Measurements from ENCODE around the gene ATG13. TPM values are rescaled to one million over a fixed set of nuclear protein-coding genes. Genes with fewer than 3 reads are reported as not detected.
A peak's percentile ranks its signal among the peaks of the same experiment; 100 is the strongest.

Gene ATG13
- total RNA-seq, 1 experiment from 2014 or later = 69.2 TPM

DNA sequence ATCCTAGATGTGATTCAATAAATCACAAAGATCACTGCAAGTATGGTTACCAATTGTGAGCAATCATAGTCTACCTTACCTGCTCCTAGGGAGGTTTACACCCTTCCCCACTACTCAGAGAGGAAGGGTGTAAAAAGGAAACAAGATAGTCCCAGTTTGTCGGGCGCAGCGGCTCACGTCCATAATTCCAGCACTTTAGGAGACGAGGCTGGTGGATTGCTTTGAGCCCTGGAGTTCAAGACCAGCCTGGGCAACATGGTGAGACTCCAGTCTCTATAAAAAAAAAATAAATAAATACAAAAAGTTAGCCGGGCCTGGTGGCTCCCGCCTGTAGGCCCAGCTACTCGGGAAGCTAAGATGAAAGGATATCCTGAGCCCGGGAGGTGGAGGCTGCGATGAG is 22.6 kb upstream of the ATG13 start:
- RAD21 ChIA-PET (ENCODE audit: low non-redundant PET in 1 of 2, low total read pairs in 2 of 2, uncharacterized antibody in 2 of 2, unreplicated experiment in 2 of 2) = no interaction called here
- DNase-seq (ENCODE audit: low read depth, low spot score) (no peak), ATAC-seq (no peak)
- Histone ChIP-seq H3K79me2 (ENCODE audit: insufficient read depth, low read length) (peaks cover 40% of the 10 kb centered on the region), H3K9me2 (ENCODE audit: insufficient read depth) (no peaks in the 10 kb centered on the region), H3K9ac (ENCODE audit: low read length) (no peak overlapping the region), H3K36me3 (ENCODE audit: control insufficient read depth in 1 of 2, insufficient read depth in 2 of 2, low read length in 2 of 2) (no peaks in the 10 kb centered on the region), H3K4me3 (replicated peaks in 1 of 2; ENCODE audit: low read depth in 1 of 2, low read length in 2 of 2) (no peak overlapping the region), H3K9me3 (ENCODE audit: control insufficient read depth in 1 of 2, insufficient read depth in 1 of 2, low read depth in 1 of 2, low read length in 2 of 2) (no peaks in the 10 kb centered on the region), H2AFZ (ENCODE audit: low read depth, low read length, poor library complexity, severe bottlenecking) (peak overlapping the region; percentile 92), H4K20me1 (ENCODE audit: insufficient read depth) (no peaks in the 10 kb centered on the region), H3K27me3 (ENCODE audit: insufficient read depth, low read length) (no peaks in the 10 kb centered on the region), H3K27ac (ENCODE audit: low read depth, low read length) (no peak overlapping the region), H3K4me2 (ENCODE audit: low read length) (peak overlapping the region; percentile 83), H3K4me1 (ENCODE audit: control insufficient read depth in 1 of 2, insufficient read depth in 2 of 2, low read length in 2 of 2) (peaks cover 12 to 28% of the 10 kb centered on the region in 2 experiments)
- no TSS peak for BruUV-seq (replicated peaks)
- POLR2A ChIA-PET = no interaction called here
- TF ChIP-seq POLR2A (IDR thresholded peaks at IDR 0.05; ENCODE audit: borderline replicate concordance, extremely low read depth, insufficient read depth, insufficient read length) = no peak
- no peak for TF ChIP-seq POLR2AphosphoS5 (IDR thresholded peaks at IDR 0.05; ENCODE audit: low read depth, low read length)
- TF ChIP-seq EZH2phosphoT487 (IDR thresholded peaks at IDR 0.05; ENCODE audit: borderline replicate concordance) = no peak
- TF ChIP-seq SRF (IDR thresholded peaks at IDR 0.05; ENCODE audit: low read depth) = no peak
- no peak for TF ChIP-seq ELF1 (IDR thresholded peaks at IDR 0.05; ENCODE audit: borderline replicate concordance, low read depth)
- no peak for TF ChIP-seq SP1 (IDR thresholded peaks at IDR 0.05; ENCODE audit: low read depth)
- TF ChIP-seq CBX3 (IDR thresholded peaks at IDR 0.05; ENCODE audit: low read depth) = no peak
- no peak for TF ChIP-seq ZFX (IDR thresholded peaks at IDR 0.05)
- intact Hi-C loops (cut with micrococcal nuclease) = loop anchor here (1.0 kb wide), 1 partner anchor 23 kb away; the partner anchor contains the start of genes ATG13 and HARBI1
- CTCF ChIA-PET = interaction anchor here (1.3 kb wide), 1 partner anchor 206 kb away, joined by 3 read pairs; no protein-coding TSS in a partner anchor

DNA sequence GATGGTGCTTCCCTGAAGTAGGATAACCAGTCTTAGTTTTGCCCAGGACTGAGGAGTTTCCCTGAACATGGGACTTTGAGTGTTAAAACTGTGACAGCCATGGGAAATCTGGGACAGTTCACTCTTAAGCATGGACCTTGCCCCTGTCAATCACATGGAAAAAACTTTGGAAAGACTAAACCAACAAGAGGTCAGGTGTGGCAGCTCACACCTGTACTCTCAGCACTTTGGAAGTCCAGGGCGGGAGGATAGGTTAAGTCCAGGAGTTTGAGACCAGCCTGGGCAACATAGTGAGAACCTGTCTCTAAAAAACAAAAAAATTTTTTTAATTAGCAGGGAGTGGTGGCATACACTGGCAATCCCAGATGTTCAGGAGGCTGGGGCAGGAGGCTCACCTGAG is 20.2 kb upstream of the ATG13 start:
- no peak for DNase-seq (ENCODE audit: low read depth, low spot score)
- H2AFZ ChIP-seq (ENCODE audit: low read depth, low read length, poor library complexity, severe bottlenecking) = no peak overlapping the region
- no peaks in the 10 kb centered on the region for H3K9me2 ChIP-seq (ENCODE audit: insufficient read depth)
- no TSS peak for BruUV-seq (replicated peaks)
- no peak overlapping the region for H3K9ac ChIP-seq (ENCODE audit: low read length)
- peaks cover 17% of the 10 kb centered on the region for H3K79me2 ChIP-seq (ENCODE audit: insufficient read depth, low read length)
- POLR2A ChIA-PET = no interaction called here
- H3K27ac ChIP-seq (ENCODE audit: low read depth, low read length) = no peak overlapping the region
- no peaks in the 10 kb centered on the region for H3K36me3 ChIP-seq (ENCODE audit: control insufficient read depth in 1 of 2, insufficient read depth in 2 of 2, low read length in 2 of 2)
- no peaks in the 10 kb centered on the region for H4K20me1 ChIP-seq (ENCODE audit: insufficient read depth)
- H3K27me3 ChIP-seq (ENCODE audit: insufficient read depth, low read length) = no peaks in the 10 kb centered on the region
- no peak overlapping the region for H3K4me2 ChIP-seq (ENCODE audit: low read length)
- intact Hi-C loops (cut with micrococcal nuclease) = no loop called here
- ATAC-seq = no peak
- H3K9me3 ChIP-seq (ENCODE audit: control insufficient read depth in 1 of 2, insufficient read depth in 1 of 2, low read depth in 1 of 2, low read length in 2 of 2) = no peaks in the 10 kb centered on the region
- CTCF ChIA-PET = no interaction called here
- H3K4me3 ChIP-seq (replicated peaks in 1 of 2; ENCODE audit: low read depth in 1 of 2, low read length in 2 of 2) = no peak overlapping the region
- H3K4me1 ChIP-seq (ENCODE audit: control insufficient read depth in 1 of 2, insufficient read depth in 2 of 2, low read length in 2 of 2) = peaks cover 3 to 17% of the 10 kb centered on the region in 2 experiments; a peak in 3 of 4 replicates
- RAD21 ChIA-PET (ENCODE audit: low non-redundant PET in 1 of 2, low total read pairs in 2 of 2, uncharacterized antibody in 2 of 2, unreplicated experiment in 2 of 2) = no interaction called here
- TF ChIP-seq EZH2phosphoT487 (IDR thresholded peaks at IDR 0.05; ENCODE audit: borderline replicate concordance) (no peak), TCF7L2 (IDR thresholded peaks at IDR 0.05; ENCODE audit: borderline replicate concordance, extremely low read depth, insufficient read depth, insufficient read length) (no peak), ELF1 (IDR thresholded peaks at IDR 0.05; ENCODE audit: borderline replicate concordance, low read depth) (no peak), EZH2 (IDR thresholded peaks at IDR 0.05) (no peak), FOSL1 (IDR thresholded peaks at IDR 0.05; ENCODE audit: low read depth) (no peak), CBX3 (IDR thresholded peaks at IDR 0.05; ENCODE audit: low read depth) (no peak), ZFX (IDR thresholded peaks at IDR 0.05) (no peak), RAD21 (IDR thresholded peaks at IDR 0.05; ENCODE audit: low read depth) (no peak)
- TF ChIP-seq, protein P1, sequence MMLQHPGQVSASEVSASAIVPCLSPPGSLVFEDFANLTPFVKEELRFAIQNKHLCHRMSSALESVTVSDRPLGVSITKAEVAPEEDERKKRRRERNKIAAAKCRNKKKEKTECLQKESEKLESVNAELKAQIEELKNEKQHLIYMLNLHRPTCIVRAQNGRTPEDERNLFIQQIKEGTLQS (IDR thresholded peaks at IDR 0.05) = no peak
- TF ChIP-seq, protein P2, sequence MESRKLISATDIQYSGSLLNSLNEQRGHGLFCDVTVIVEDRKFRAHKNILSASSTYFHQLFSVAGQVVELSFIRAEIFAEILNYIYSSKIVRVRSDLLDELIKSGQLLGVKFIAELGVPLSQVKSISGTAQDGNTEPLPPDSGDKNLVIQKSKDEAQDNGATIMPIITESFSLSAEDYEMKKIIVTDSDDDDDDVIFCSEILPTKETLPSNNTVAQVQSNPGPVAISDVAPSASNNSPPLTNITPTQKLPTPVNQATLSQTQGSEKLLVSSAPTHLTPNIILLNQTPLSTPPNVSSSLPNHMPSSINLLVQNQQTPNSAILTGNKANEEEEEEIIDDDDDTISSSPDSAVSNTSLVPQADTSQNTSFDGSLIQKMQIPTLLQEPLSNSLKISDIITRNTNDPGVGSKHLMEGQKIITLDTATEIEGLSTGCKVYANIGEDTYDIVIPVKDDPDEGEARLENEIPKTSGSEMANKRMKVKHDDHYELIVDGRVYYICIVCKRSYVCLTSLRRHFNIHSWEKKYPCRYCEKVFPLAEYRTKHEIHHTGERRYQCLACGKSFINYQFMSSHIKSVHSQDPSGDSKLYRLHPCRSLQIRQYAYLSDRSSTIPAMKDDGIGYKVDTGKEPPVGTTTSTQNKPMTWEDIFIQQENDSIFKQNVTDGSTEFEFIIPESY (IDR thresholded peaks at IDR 0.05; ENCODE audit: extremely low read depth, insufficient replicate concordance, low read length) = no peak
- TF ChIP-seq, protein P3, sequence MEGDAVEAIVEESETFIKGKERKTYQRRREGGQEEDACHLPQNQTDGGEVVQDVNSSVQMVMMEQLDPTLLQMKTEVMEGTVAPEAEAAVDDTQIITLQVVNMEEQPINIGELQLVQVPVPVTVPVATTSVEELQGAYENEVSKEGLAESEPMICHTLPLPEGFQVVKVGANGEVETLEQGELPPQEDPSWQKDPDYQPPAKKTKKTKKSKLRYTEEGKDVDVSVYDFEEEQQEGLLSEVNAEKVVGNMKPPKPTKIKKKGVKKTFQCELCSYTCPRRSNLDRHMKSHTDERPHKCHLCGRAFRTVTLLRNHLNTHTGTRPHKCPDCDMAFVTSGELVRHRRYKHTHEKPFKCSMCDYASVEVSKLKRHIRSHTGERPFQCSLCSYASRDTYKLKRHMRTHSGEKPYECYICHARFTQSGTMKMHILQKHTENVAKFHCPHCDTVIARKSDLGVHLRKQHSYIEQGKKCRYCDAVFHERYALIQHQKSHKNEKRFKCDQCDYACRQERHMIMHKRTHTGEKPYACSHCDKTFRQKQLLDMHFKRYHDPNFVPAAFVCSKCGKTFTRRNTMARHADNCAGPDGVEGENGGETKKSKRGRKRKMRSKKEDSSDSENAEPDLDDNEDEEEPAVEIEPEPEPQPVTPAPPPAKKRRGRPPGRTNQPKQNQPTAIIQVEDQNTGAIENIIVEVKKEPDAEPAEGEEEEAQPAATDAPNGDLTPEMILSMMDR (IDR thresholded peaks at IDR 0.05 in 2 of 3, conservative IDR thresholded peaks at IDR 0.05 in 1 of 3; ENCODE audit: borderline replicate concordance in 1 of 3, insufficient read depth in 1 of 3, low read depth in 2 of 3, low read length in 2 of 3) = no peak
